ENCODE data around the gene DCUN1D5.
"Not testable (repeated sequence)": the region's sequence is repeated elsewhere in the genome, so short reads cannot be mapped to it uniquely, and the experiment has no call there.

Gene DCUN1D5

DNA sequence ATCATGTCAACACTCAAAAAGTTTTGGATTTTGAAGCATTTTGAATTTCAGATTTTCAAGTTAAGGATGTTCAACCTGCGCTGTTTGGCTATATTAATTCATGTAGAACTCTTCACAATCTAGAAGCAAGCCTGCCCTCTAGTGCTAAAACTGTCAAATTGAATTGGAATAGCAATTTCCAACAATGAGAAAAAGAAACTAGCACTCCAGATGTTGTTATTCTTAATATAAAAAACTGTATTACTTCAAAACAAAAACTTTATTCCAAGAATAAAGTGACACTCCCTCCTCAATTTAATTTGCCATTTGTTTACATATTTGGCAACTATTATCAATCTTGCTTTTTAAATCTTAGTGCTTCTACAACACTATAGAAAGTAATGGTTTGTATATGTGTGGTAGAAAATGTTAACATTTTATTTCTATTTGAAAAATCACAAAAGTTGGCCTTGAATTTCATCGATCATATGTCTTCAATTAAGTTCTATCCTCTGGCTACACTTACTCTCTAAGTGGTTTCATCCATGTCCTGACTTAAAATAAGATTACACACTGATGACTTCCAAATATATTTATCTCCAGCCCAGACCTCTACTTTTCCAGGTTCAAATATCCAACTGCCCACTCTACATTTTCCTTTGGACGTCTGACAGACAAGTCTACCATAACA, 36.6 kb downstream of the DCUN1D5 start:
- DNase-seq (ENCODE audit: low spot score), result peak; percentile 58

DNA sequence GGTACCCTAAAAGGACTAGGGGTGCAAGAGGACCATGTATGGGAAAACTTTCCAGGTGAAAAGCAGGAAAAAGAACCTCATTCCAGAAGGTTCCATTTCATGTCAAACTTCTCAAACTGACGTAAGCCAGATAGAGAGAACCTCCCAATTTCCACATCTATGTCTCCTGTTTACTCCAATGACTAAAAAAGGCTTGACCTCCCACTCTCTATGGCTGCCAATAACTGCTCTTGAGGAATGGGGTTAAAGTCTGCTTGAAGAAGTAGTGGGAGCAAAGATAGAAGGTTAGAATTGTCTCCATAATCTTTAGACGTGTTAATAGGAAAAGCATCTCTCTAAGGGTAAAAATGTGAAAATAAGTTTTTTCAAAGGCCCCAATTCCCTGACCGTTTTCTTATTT, 38.0 kb downstream of the DCUN1D5 start:
- DNase-seq (ENCODE audit: low spot score), result no peak

GRCh38 chr11:103051981-103052380, 40.0 kb downstream of the DCUN1D5 start:
- peak; percentile 86 for DNase-seq (ENCODE audit: low spot score)

- DNase-seq (ENCODE audit: low spot score), result peak; percentile 94
These were observed 40.7 kb downstream of the DCUN1D5 start for GRCh38 chr11:103051151-103051801.

GRCh38 chr11:103050351-103050750, 41.6 kb downstream of the DCUN1D5 start:
- DNase-seq (ENCODE audit: low spot score), result no peak

DNA sequence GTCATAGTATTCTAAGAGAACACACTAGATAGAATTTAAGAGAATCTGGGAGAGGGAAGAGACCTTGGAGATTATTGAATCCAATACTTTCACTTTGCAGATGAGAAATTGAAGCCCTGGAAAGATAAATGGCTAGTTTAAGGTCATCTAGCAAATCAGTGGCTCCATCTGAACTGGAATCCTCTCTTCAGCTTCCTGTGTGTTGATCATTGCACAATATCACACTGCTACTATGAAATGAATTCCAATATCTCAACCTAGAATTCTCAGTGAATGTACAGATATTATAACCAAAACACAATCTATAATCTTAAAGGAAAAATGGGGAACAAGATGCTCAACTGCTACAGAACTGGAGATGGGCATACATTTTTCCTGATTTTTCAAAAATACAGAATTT, 44.1 kb downstream of the DCUN1D5 start:
- no peak for DNase-seq (ENCODE audit: low spot score)

DNA sequence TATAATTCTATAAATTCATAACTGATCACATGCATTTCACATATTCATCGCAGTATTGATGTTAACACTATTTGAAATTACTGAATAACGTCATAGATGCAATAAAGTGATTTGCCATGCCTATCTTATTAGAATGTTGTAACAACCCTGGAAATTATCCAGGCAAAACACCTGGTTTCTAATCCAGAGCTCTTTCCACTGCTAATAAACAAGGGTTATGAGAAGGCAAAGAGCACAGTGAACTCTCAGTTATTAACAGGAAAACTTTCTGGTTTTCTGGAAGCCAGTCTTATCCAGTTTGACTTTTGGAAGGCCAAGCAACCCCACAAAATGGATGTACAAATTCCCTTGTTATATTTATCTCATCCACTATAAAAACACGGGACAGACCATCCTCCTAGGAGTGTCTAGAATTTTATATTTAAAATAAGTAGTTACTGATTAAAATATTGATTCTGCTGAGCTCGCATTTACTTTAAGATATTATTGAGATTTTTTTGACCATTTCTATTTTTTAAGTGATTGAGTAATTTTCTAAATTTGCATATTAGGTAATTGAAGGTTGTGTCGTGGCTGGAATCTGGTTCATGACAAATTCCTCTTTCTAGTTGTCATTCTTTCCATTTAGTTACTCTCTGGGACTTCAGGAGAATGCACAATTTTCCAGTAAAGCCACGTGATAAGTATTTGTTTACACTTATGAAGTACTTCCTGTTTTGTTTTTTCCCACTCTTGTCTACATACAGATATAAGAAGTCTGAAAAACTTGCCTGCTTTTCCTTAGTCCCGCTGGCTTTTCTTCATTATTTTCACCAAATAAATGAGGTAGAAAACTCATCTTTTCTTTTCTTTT, 47.9 kb downstream of the DCUN1D5 start:
- no peak for DNase-seq (ENCODE audit: low spot score)

DNA sequence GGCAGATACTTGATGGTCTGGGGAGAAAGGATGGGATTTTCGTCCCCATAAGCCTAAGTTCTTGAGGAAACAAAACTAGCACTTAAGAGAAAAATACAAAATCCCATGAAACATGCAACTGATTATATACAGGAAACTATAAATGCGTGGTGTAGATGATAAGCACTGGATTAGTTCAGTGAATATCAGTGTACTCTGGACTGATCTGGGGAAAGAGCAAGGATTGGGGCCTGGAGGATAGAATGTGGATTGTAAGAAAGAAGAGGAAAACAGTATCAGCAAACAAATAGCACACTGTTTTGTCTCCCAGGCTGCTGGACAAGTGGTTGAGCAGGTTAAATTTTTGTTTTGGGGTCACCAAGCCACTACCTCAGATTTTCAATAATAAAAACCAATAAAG, 49.8 kb downstream of the DCUN1D5 start:
- DNase-seq (ENCODE audit: low spot score), result no peak

- peak; percentile 85 for DNase-seq (ENCODE audit: low spot score)
These were observed 56.0 kb downstream of the DCUN1D5 start for GRCh38 chr11:103035791-103036434.

DNA sequence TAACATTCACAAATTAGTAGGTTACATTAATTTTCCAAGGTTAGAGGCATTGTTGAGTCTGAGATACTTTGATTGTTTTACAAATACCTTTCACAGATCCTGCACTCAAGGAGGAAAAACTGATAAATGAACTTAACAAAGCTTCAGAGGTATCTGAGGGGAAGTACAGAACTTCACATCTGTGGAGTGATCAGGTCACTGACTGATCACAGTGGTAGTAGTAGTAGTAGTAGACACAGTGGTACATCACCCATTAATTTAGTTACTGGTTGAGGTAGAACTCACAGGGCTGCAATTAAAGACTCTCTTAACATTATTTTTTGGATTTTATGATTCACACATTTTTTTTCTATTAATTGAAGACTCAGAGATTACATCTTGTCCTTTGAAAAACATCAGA, 56.7 kb downstream of the DCUN1D5 start:
- DNase-seq (ENCODE audit: low spot score), result no peak

- no peak for DNase-seq (ENCODE audit: low spot score)
These were observed 60.1 kb downstream of the DCUN1D5 start for GRCh38 chr11:103031834-103032233.

DNA sequence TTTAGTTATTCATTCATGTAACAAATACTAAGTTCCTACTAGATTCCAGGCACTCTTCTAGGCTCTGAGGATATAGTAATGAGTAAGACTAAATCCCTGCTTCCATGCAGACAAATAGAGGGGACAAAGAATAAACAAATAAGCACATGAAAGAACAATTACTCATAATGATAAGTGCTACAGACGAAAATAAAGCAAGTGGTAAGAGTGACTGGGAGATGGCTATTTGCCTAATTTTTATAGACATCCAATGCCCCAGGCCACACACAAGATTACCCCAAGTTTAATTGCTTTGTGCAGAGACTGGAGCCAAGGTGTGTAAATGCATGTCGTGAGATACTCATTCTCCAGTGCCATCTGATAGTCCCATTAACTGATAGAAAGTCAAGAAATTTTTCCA, 62.6 kb downstream of the DCUN1D5 start:
- no peak for DNase-seq (ENCODE audit: low spot score)

- not testable (repeated sequence) for DNase-seq (ENCODE audit: low spot score)
These were observed 63.5 kb downstream of the DCUN1D5 start for GRCh38 chr11:103028304-103029020.

- no peak for DNase-seq (ENCODE audit: low spot score)
These were observed 67.9 kb downstream of the DCUN1D5 start for GRCh38 chr11:103024086-103024485.

GRCh38 chr11:103016031-103016430, 75.9 kb downstream of the DCUN1D5 start:
- DNase-seq (ENCODE audit: low spot score), result peak; percentile 74

- no peak for DNase-seq (ENCODE audit: low spot score)
These were observed 78.5 kb downstream of the DCUN1D5 start for GRCh38 chr11:103013421-103013820.
